Naive B cell (primary cell): Measurements from ENCODE around the gene PFN4. TPM values are rescaled to one million over a fixed set of nuclear protein-coding genes. Genes with fewer than 3 reads are reported as not detected.
"Not testable (repeated sequence)": the region's sequence is repeated elsewhere in the genome, so short reads cannot be mapped to it uniquely, and the experiment has no call there.

Experiments
- ATAC-seq, 2 donors: fragments of 150-1000 bp; cut with Tn5 transposase; 2 replicates each; pipeline ENCODE4 v1.10.0; 2021; ENCODE audit warnings: low read depth in 2 of 2, mild to moderate bottlenecking in 2 of 2, moderate library complexity in 2 of 2
- DNase-seq: peaks from one replicate; pipeline ENCODE4 v3.0.0; 2022
- H3K27ac Mint-ChIP-seq, 6 donors: one replicate each; pipeline ENCODE4 v1.8.0; 2020 to 2022; ENCODE audit warnings: mild to moderate bottlenecking in 6 of 6, mixed read lengths in 6 of 6, moderate library complexity in 5 of 6, inconsistent platforms in 2 of 6
- H3K27me3 Mint-ChIP-seq, 3 donors: one replicate each; pipeline ENCODE4 v1.8.0; 2021 to 2022; ENCODE audit warnings: mixed read lengths in 3 of 3, mild to moderate bottlenecking in 1 of 3
- H3K36me3 Mint-ChIP-seq, 2 donors: one replicate each; pipeline ENCODE4 v1.8.0; 2020 to 2022; ENCODE audit warnings: mixed read lengths in 2 of 2, inconsistent platforms in 1 of 2, mild to moderate bottlenecking in 1 of 2
- H3K4me1 Mint-ChIP-seq, 3 donors: one replicate each; pipeline ENCODE4 v1.8.0; 2020 to 2022; ENCODE audit warnings: mixed read lengths in 3 of 3, inconsistent platforms in 1 of 3, mild to moderate bottlenecking in 1 of 3, moderate library complexity in 1 of 3
- H3K4me3 Mint-ChIP-seq, 8 donors: one replicate each; pipeline ENCODE4 v1.8.0; 2020 to 2022; ENCODE audit warnings: mild to moderate bottlenecking in 8 of 8, mixed read lengths in 8 of 8, moderate library complexity in 8 of 8, inconsistent platforms in 2 of 8
- H3K9me3 Mint-ChIP-seq, 7 donors: one replicate each; pipeline ENCODE4 v1.8.0; 2020 to 2022; ENCODE audit warnings: mixed read lengths in 7 of 7, mild to moderate bottlenecking in 5 of 7, inconsistent platforms in 2 of 7, moderate library complexity in 1 of 7
- polyA plus RNA-seq, 6 donors: library from polyadenylated mRNA; unstranded; fragments of 300-500 nt; fragmentation: Illumina TruSeq; gene quantifications; one replicate each; pipeline ENCODE4 v1.2.3, GENCODE V29; 2021; ENCODE audit warnings: low read depth in 6 of 6

The PFN4 gene
- polyA plus RNA-seq, 6 donors from 2014 or later: not detected

- peak overlapping the region in 1 of 6 donors; percentile 76 for H3K27ac Mint-ChIP-seq
- peaks cover 4 to 26% of the 10 kb centered on the region in 2 donors for H3K36me3 Mint-ChIP-seq
- no peak overlapping the region for H3K4me3 Mint-ChIP-seq
- H3K4me1 Mint-ChIP-seq: peaks cover 15 to 26% (median 24%) of the 10 kb centered on the region in 3 donors
- ATAC-seq (no peak), DNase-seq (no peak)
- peaks cover 5 to 39% (median 24%) of the 10 kb centered on the region in 7 donors for H3K9me3 Mint-ChIP-seq
- H3K27me3 Mint-ChIP-seq: no peaks in the 10 kb centered on the region
These were observed 17.3 kb downstream of the PFN4 start for GRCh38 chr2:24105816-24106215.

- Mint-ChIP-seq H3K4me3 (peak overlapping the region in 5 of 8 donors; percentile 53 to 83 (median 69)), H3K4me1 (peaks cover 15 to 26% (median 24%) of the 10 kb centered on the region in 3 donors), H3K36me3 (peaks cover 4 to 26% of the 10 kb centered on the region in 2 donors), H3K27ac (peak overlapping the region; percentile 48 to 85 (median 70)), H3K27me3 (no peaks in the 10 kb centered on the region), H3K9me3 (peaks cover 5 to 39% (median 24%) of the 10 kb centered on the region in 7 donors)
- DNase-seq (no peak), ATAC-seq (peak; percentile 66 to 70)
These were observed 18.2 kb downstream of the PFN4 start for GRCh38 chr2:24104906-24105305.

DNA sequence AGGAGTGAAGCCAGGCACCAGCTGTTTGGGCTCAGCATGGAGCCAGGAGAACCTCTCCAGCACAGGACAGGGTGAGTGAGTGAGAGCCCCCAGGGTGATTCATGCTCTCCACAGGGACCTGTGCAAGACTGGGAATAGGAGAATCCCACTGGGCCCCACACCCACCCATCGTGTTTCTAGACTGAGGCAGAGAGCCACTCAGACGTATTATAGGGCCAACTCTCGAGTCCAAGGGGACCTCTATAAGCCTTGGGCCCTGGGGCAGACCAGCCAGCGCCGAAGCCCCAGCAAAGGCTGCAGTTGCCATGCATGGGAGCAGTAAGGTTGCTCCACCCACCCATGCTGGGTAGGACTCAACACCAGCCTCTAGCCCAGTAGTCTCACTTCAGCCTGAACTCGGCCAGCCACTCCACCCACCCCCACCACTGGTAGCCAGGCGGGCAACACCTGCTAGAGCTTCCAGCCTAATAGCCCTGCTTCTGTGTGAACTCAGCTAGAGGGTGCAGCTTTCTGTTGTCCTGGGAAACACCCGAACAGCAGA lies 19.0 kb downstream of the PFN4 start:
- peaks cover 4 to 26% of the 10 kb centered on the region in 2 donors for H3K36me3 Mint-ChIP-seq

DNA sequence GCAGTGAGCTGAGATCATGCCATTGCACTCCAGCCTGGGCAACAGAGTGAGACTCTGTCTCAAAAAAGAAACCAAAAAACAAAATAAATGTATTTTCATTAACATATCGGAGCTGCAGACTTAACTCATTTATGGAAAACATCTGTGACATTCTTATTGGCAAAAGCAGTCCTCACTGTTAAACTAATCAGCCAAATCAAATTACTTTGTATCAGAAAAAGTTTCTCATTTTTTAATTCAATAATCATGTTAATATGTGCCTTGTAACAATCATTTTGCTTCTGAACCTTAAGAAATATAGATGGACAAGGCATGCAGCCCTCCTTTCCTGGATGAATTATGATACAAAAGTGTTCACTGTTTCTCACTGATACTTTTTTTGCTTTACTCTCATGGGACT lies 20.5 kb downstream of the PFN4 start:
- ATAC-seq (no peak), DNase-seq (no peak)
- Mint-ChIP-seq H3K9me3 (peaks cover 2 to 26% (median 15%) of the 10 kb centered on the region in 7 donors), H3K4me3 (no peak overlapping the region), H3K4me1 (peaks cover 15 to 30% (median 26%) of the 10 kb centered on the region in 3 donors), H3K27ac (no peak overlapping the region), H3K36me3 (peaks cover 4 to 29% of the 10 kb centered on the region in 2 donors), H3K27me3 (no peaks in the 10 kb centered on the region)

More for the DNA sequence above, 19.0 kb downstream of the PFN4 start:
- Mint-ChIP-seq H3K9me3 (peaks cover 5 to 34% (median 19%) of the 10 kb centered on the region in 7 donors), H3K4me3 (peak overlapping the region in 3 of 8 donors; percentile 22 to 80 (median 65)), H3K27me3 (no peaks in the 10 kb centered on the region), H3K4me1 (peaks cover 15 to 26% (median 24%) of the 10 kb centered on the region in 3 donors), H3K27ac (peak overlapping the region in 1 of 6 donors; percentile 62)
- no peak for DNase-seq
- no peak for ATAC-seq

- peaks cover 4 to 22% of the 10 kb centered on the region in 2 donors for H3K36me3 Mint-ChIP-seq
- ATAC-seq (no peak), DNase-seq (no peak)
- H3K27me3 Mint-ChIP-seq: no peaks in the 10 kb centered on the region
- H3K9me3 Mint-ChIP-seq: peaks cover 0 to 21% (median 10%) of the 10 kb centered on the region in 7 donors
- no peak overlapping the region for H3K27ac Mint-ChIP-seq
- no peak overlapping the region for H3K4me3 Mint-ChIP-seq
- peaks cover 15 to 30% (median 26%) of the 10 kb centered on the region in 3 donors for H3K4me1 Mint-ChIP-seq
These were observed 21.1 kb downstream of the PFN4 start for GRCh38 chr2:24101992-24102391.

DNA sequence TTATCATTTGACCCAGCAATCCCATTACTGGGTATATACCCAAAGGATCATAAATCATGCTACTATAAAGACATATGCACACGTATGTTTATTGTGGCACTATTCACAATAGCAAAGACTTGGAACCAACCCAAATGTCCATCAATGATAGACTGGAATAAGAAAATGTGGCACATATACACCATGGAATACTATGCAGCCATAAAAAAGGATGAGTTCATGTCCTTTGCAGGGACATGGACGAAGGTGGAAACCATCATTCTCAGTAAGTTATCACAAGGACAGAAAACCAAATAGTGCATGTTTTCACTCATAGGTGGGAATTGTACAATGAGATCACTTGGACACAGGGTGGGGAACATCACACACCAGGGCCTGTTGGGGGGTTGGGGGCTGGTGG lies 22.4 kb downstream of the PFN4 start:
- not testable (repeated sequence) for H3K27me3 Mint-ChIP-seq, H3K4me3 Mint-ChIP-seq, DNase-seq, ATAC-seq, H3K27ac Mint-ChIP-seq
- Mint-ChIP-seq H3K9me3 (peaks cover 0 to 13% (median 5%) of the 10 kb centered on the region in 7 donors), H3K4me1 (peaks cover 15 to 29% (median 26%) of the 10 kb centered on the region in 3 donors), H3K36me3 (peaks cover 12 to 23% of the 10 kb centered on the region in 2 donors)

GRCh38 chr2:24095171-24095677 lies 27.9 kb downstream of the PFN4 start:
- H3K36me3 Mint-ChIP-seq: peaks cover 8 to 15% of the 10 kb centered on the region in 2 donors
- not testable (repeated sequence) for H3K27ac Mint-ChIP-seq, H3K27me3 Mint-ChIP-seq, H3K4me1 Mint-ChIP-seq, H3K9me3 Mint-ChIP-seq, ATAC-seq, DNase-seq
- peak overlapping the region in 1 of 8 donors; percentile 10 for H3K4me3 Mint-ChIP-seq

GRCh38 chr2:24093270-24093669 lies 29.9 kb downstream of the PFN4 start:
- DNase-seq, H3K27ac Mint-ChIP-seq, H3K27me3 Mint-ChIP-seq, H3K4me1 Mint-ChIP-seq, ATAC-seq, H3K4me3 Mint-ChIP-seq, H3K9me3 Mint-ChIP-seq: not testable (repeated sequence)
- peaks cover 8 to 13% of the 10 kb centered on the region in 2 donors for H3K36me3 Mint-ChIP-seq

- Mint-ChIP-seq H3K27ac (no peak overlapping the region), H3K36me3 (no peaks in the 10 kb centered on the region), H3K4me1 (peaks cover 3 to 11% (median 8%) of the 10 kb centered on the region in 3 donors)
These were observed 34.2 kb downstream of the PFN4 start for GRCh38 chr2:24088821-24089359.

GRCh38 chr2:24087032-24087431 lies 36.1 kb downstream of the PFN4 start:
- Mint-ChIP-seq H3K9me3 (no peaks in the 10 kb centered on the region), H3K36me3 (peaks cover 0 to 6% of the 10 kb centered on the region in 2 donors), H3K27me3 (no peaks in the 10 kb centered on the region), H3K4me1 (peaks cover 14 to 17% (median 14%) of the 10 kb centered on the region in 3 donors), H3K27ac (peak overlapping the region in 1 of 6 donors; percentile 51), H3K4me3 (peak overlapping the region in 1 of 8 donors; percentile 75)
- ATAC-seq (no peak), DNase-seq (no peak)

More at GRCh38 chr2:24088821-24089359, 34.2 kb downstream of the PFN4 start:
- no peaks in the 10 kb centered on the region for H3K27me3 Mint-ChIP-seq
- no peak overlapping the region for H3K4me3 Mint-ChIP-seq
- no peak for DNase-seq
- ATAC-seq: no peak
- H3K9me3 Mint-ChIP-seq: peaks cover 0 to 2% (median 0%) of the 10 kb centered on the region in 7 donors

DNA sequence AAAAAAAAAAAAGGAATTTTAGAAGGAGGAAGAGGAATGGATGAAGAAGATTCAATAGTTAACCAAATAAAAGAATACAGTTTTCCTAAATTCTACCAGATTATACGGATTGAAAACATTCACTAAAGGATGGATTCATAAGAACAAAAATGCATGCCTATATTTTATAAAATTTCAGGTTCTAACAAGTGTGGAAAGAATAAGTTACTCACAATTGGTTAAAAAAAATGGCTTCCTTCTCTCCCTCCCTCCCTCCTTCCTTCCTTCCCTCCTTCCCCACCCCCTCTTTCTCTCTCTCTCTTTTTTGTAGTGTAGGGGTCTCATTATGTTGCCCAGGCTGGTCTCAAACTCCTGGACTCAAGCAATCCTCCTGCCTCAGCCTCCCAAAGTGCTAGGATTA lies 36.9 kb downstream of the PFN4 start:
- ATAC-seq: no peak
- Mint-ChIP-seq H3K27me3 (no peaks in the 10 kb centered on the region), H3K4me1 (peaks cover 14 to 17% (median 14%) of the 10 kb centered on the region in 3 donors), H3K27ac (no peak overlapping the region), H3K4me3 (peak overlapping the region in 2 of 8 donors; percentile 69 to 72), H3K9me3 (no peaks in the 10 kb centered on the region), H3K36me3 (peaks cover 0 to 8% of the 10 kb centered on the region in 2 donors)
- DNase-seq: no peak

GRCh38 chr2:24085200-24085489 lies 38.0 kb downstream of the PFN4 start:
- no peak for ATAC-seq
- Mint-ChIP-seq H3K27me3 (no peaks in the 10 kb centered on the region), H3K9me3 (no peaks in the 10 kb centered on the region), H3K27ac (peak overlapping the region in 1 of 6 donors; percentile 70), H3K4me1 (peaks cover 14 to 17% (median 14%) of the 10 kb centered on the region in 3 donors), H3K36me3 (peaks cover 0 to 8% of the 10 kb centered on the region in 2 donors), H3K4me3 (peak overlapping the region in 7 of 8 donors; percentile 24 to 97 (median 92))
- DNase-seq: no peak

GRCh38 chr2:24084386-24085199 lies 38.5 kb downstream of the PFN4 start, which contains the start of gene TP53I3:
TSS of gene TP53I3 (minus strand) at chr2:24084834. CDS start at chr2:24084326, 508 bp downstream.
- peak within 1 kb of the TSS; percentile 33 to 93 (median 86) for H3K27ac Mint-ChIP-seq
- peaks cover 0 to 8% of the 10 kb centered on the region in 2 donors for H3K36me3 Mint-ChIP-seq
- no peaks in the 10 kb centered on the region for H3K9me3 Mint-ChIP-seq
- H3K27me3 Mint-ChIP-seq: no peaks in the 10 kb centered on the region
- H3K4me3 Mint-ChIP-seq: peak within 1 kb of the TSS; percentile 89 to 97 (median 92)
- peaks cover 14 to 17% (median 14%) of the 10 kb centered on the region in 3 donors for H3K4me1 Mint-ChIP-seq
- ATAC-seq (peak; percentile 81 to 82), DNase-seq (peak; percentile 84)
